ENCODE measurements around the gene APOBEC4. TPM values are rescaled to one million over a fixed set of nuclear protein-coding genes. Genes with fewer than 3 reads are reported as not detected.

APOBEC4 gene
- total RNA-seq (2012; rRNA removed), result not detected in 2 replicates
- polyA plus RNA-seq (2012; rRNA removed), result not detected in 2 replicates
- polyA plus RNA-seq (2012; cell fraction: cytosol; rRNA removed), result not detected in 2 replicates
- polyA plus RNA-seq (2012; cell fraction: nucleus; rRNA removed; ENCODE audit: low replicate concordance), result not detected in 2 replicates
- not detected for Bru-seq, nascent RNA
- not detected for BruChase-seq, experiment 1, labeled RNA remaining after a 6-hour chase
- BruChase-seq, experiment 2, labeled RNA remaining after a 2-hour chase, result not detected
- long read RNA-seq, result 0 reads

GRCh38 chr1:183652547-183653461 lies at the start of gene APOBEC4:
Gene APOBEC4 (minus strand): TSS chr1:183653316. CDS start chr1:183648781, 4,535 bp downstream.
- in situ Hi-C loops (cut with MboI; ENCODE audit: low sequenced_read_pairs), result loop anchor here (5.0 to 25.0 kb wide), 2 partner anchors 259 to 1009 kb away; no protein-coding TSS in a partner anchor
- 100% methylated on average over 1 of the region's 5 CpGs; no CpG with 5 or more reads in 1 of the 2 experiments for WGBS, 2 experiments (ENCODE audit: extremely low coverage in 2 of 2, insufficient read length in 1 of 2)
- no peaks in the 10 kb centered on the region for H3K27me3 ChIP-seq (ENCODE audit: control insufficient read depth, insufficient read depth, low read length)
- no peak within 1 kb of the TSS for H2AK9ac ChIP-seq (replicated peaks; ENCODE audit: low read depth, low read length, poor library complexity)
- no TSS peak for BruUV-seq (replicated peaks)
- no peak within 1 kb of the TSS for H3K14ac ChIP-seq (replicated peaks; ENCODE audit: low read depth, low read length)
- H3K4me2 ChIP-seq (ENCODE audit: low read depth, low read length), result no peak within 1 kb of the TSS
- H2BK15ac ChIP-seq (ENCODE audit: low read depth, low read length), result no peak within 1 kb of the TSS
- ChIA-PET POLR2A (ENCODE audit: unreplicated experiment) (no interaction called here), CTCF (interaction anchor here (4.2 kb wide), 1 partner anchor 263 kb away, joined by 55 read pairs; no protein-coding TSS in a partner anchor)
- dilution Hi-C loops (cut with HindIII; ENCODE audit: low sequenced_read_pairs, unreplicated experiment), result loop anchor here (25.0 kb wide), 1 partner anchor 259 kb away; no protein-coding TSS in a partner anchor
- H4K91ac ChIP-seq (ENCODE audit: insufficient read depth, low read depth, low read length), result no peak within 1 kb of the TSS
- H4K20me1 ChIP-seq (ENCODE audit: insufficient read depth, low read length), result no peaks in the 10 kb centered on the region
- H2BK120ac ChIP-seq (ENCODE audit: low read depth, low read length), result no peak within 1 kb of the TSS
- no peak within 1 kb of the TSS for H3K23ac ChIP-seq (ENCODE audit: low read depth, low read length)
- no peak for ATAC-seq (ENCODE audit: low read depth)
- TF ChIP-seq MXI1 (IDR thresholded peaks at IDR 0.05; ENCODE audit: borderline replicate concordance, low read depth, low read length) (no peak), CHD1 (IDR thresholded peaks at IDR 0.05; ENCODE audit: low read depth, low read length) (no peak), NFE2L2 (IDR thresholded peaks at IDR 0.05; ENCODE audit: low read depth, low read length) (no peak), RCOR1 (IDR thresholded peaks at IDR 0.05; ENCODE audit: insufficient replicate concordance, low read length) (no peak), MAZ (IDR thresholded peaks at IDR 0.05; ENCODE audit: borderline replicate concordance, low read depth, low read length) (no peak), BHLHE40 (IDR thresholded peaks at IDR 0.05; ENCODE audit: low read depth, low read length) (no peak), POLR2A (IDR thresholded peaks at IDR 0.05; ENCODE audit: low read depth, low read length) (no peak), CEBPB (IDR thresholded peaks at IDR 0.05; ENCODE audit: low read depth, low read length) (no peak)
- H3K18ac ChIP-seq (ENCODE audit: low read depth, low read length), result no peak within 1 kb of the TSS
- no peak within 1 kb of the TSS; the same call in 1 of the 2 replicates for H2AK5ac ChIP-seq (ENCODE audit: low read depth, low read length)
- H2AFZ ChIP-seq (replicated peaks; ENCODE audit: low read length, poor library complexity), result no peak within 1 kb of the TSS
- H3K27ac ChIP-seq (ENCODE audit: insufficient read depth, low read length), result no peak within 1 kb of the TSS
- no peak within 1 kb of the TSS for H4K5ac ChIP-seq (ENCODE audit: low read depth, low read length)
- no peaks in the 10 kb centered on the region for H3K9me3 ChIP-seq (ENCODE audit: control insufficient read depth, insufficient read depth, low read length)
- H3K4ac ChIP-seq (ENCODE audit: low read depth, low read length), result no peak within 1 kb of the TSS
- H3K4me1 ChIP-seq (ENCODE audit: control insufficient read depth, insufficient read depth, low read length), result peaks cover 6% of the 10 kb centered on the region
- intact Hi-C loops (cut with micrococcal nuclease), result loop anchor here (10.0 kb wide), 1 partner anchor 572 kb away; no protein-coding TSS in a partner anchor
- H4K8ac ChIP-seq (ENCODE audit: low read depth in 2 of 2, low read length in 2 of 2), result no peak within 1 kb of the TSS
- no peak within 1 kb of the TSS for H2BK5ac ChIP-seq (ENCODE audit: low read depth, low read length, poor library complexity, severe bottlenecking)
- H2BK20ac ChIP-seq (ENCODE audit: low read depth, low read length), result no peak within 1 kb of the TSS
- H3K36me3 ChIP-seq (ENCODE audit: control insufficient read depth, insufficient read depth, low read length), result no peaks in the 10 kb centered on the region
- DNase-seq, result no peak
- H3K56ac ChIP-seq (ENCODE audit: extremely low read depth, insufficient read depth, low read length), result no peak within 1 kb of the TSS
- no peaks in the 10 kb centered on the region for H3K9me1 ChIP-seq (ENCODE audit: insufficient read depth, low read length)
- no peak within 1 kb of the TSS for H3K4me3 ChIP-seq (ENCODE audit: insufficient read depth, low read depth, low read length)
- peaks cover 5% of the 10 kb centered on the region in 2 experiments; a peak in 1 of 4 replicates for H3K79me1 ChIP-seq (ENCODE audit: low read depth in 1 of 2, low read length in 2 of 2)
- no peak within 1 kb of the TSS for H3K9ac ChIP-seq (ENCODE audit: low read depth, low read length)
